ENCODE results near the gene TIMP4. TPM values are rescaled to one million over a fixed set of nuclear protein-coding genes. Genes with fewer than 3 reads are reported as not detected.

Gene TIMP4
- total and polyA plus RNA-seq, 2 of the 4 experiments (the other 2 are of a cell fraction): 0.39 to 0.54 TPM

DNA sequence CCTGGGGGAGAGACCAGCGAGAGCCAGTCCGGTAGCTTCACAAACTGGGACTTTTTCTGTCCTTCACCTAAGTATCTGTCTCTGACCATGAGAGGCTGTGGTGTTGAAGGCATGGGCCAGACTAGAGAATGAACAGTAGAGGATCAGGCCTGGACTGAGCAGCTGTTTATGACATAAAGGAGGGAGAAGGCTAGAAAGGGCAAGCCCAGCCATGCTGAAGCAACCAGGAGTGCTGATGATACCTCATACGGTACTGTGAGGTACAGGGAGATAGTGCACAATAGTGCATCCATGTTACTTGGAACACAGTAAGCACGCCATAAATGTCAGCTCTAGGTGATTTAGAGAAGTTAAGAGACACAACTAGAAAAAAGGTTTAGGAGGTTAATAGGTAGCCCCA, 22.6 kb upstream of the TIMP4 start:
- H3K23ac ChIP-seq (ENCODE audit: low read depth, low read length): no peak overlapping the region
- no peak overlapping the region; the same call in 1 of the 2 replicates for H2BK120ac ChIP-seq (ENCODE audit: low read depth, low read length)
- DNase-seq: no peak
- no peak overlapping the region for H4K8ac ChIP-seq (ENCODE audit: low read depth in 2 of 2, low read length in 2 of 2)
- H4K91ac ChIP-seq (ENCODE audit: insufficient read depth, low read depth, low read length): peak overlapping the region; percentile 23; the same call in 1 of the 2 replicates
- no peak overlapping the region for H2BK15ac ChIP-seq (ENCODE audit: low read depth, low read length)
- no peaks in the 10 kb centered on the region for H4K20me1 ChIP-seq (ENCODE audit: insufficient read depth, low read length)
- H3K27ac ChIP-seq (ENCODE audit: insufficient read depth, low read length): no peak overlapping the region
- no peak overlapping the region for H3K18ac ChIP-seq (ENCODE audit: low read depth, low read length)
- TF ChIP-seq MXI1 (IDR thresholded peaks at IDR 0.05; ENCODE audit: borderline replicate concordance, low read depth, low read length) (no peak), NFE2L2 (IDR thresholded peaks at IDR 0.05; ENCODE audit: low read depth, low read length) (no peak)
- no peak overlapping the region for H3K9ac ChIP-seq (ENCODE audit: low read depth, low read length)
- ATAC-seq (ENCODE audit: low read depth): no peak
- no peak overlapping the region for H3K56ac ChIP-seq (ENCODE audit: extremely low read depth, insufficient read depth, low read length)
- BruUV-seq (replicated peaks): no TSS peak
- H3K4me2 ChIP-seq (ENCODE audit: low read depth, low read length): no peak overlapping the region
- no peaks in the 10 kb centered on the region for H3K36me3 ChIP-seq (ENCODE audit: control insufficient read depth, insufficient read depth, low read length)
- CTCF ChIA-PET: no interaction called here
- no peak overlapping the region for H2AK9ac ChIP-seq (replicated peaks; ENCODE audit: low read depth, low read length, poor library complexity)
- no peak overlapping the region for H4K5ac ChIP-seq (ENCODE audit: low read depth, low read length)
- H3K27me3 ChIP-seq (ENCODE audit: control insufficient read depth, insufficient read depth, low read length): no peaks in the 10 kb centered on the region
- H3K4me1 ChIP-seq (ENCODE audit: control insufficient read depth, insufficient read depth, low read length): peaks cover 6% of the 10 kb centered on the region
- 0 out of 2 replicates have a peak overlapping the region, but pooled peaks have one; percentile 31 for H2AK5ac ChIP-seq (ENCODE audit: low read depth, low read length)
- H3K14ac ChIP-seq (replicated peaks; ENCODE audit: low read depth, low read length): no peak overlapping the region
- POLR2A ChIA-PET (ENCODE audit: unreplicated experiment): no interaction called here
- H3K4me3 ChIP-seq (ENCODE audit: insufficient read depth, low read depth, low read length): no peak overlapping the region
- in situ Hi-C loops (cut with MboI; ENCODE audit: low sequenced_read_pairs): no loop called here
- 100% methylated on average over 1 of the region's 4 CpGs; no CpG with 5 or more reads in 1 of the 2 experiments for WGBS, 2 experiments (ENCODE audit: extremely low coverage in 2 of 2, insufficient read length in 1 of 2)
- no peak overlapping the region; the same call in 1 of the 2 replicates for H2BK20ac ChIP-seq (ENCODE audit: low read depth, low read length)
- H3K4ac ChIP-seq (ENCODE audit: low read depth, low read length): peak overlapping the region; percentile 51
- intact Hi-C loops (cut with micrococcal nuclease): no loop called here
- no peaks in the 10 kb centered on the region for H3K9me3 ChIP-seq (ENCODE audit: control insufficient read depth, insufficient read depth, low read length)
- peaks cover 9% of the 10 kb centered on the region for H3K9me1 ChIP-seq (ENCODE audit: insufficient read depth, low read length)
- no peaks in the 10 kb centered on the region for H3K79me1 ChIP-seq (ENCODE audit: low read depth in 1 of 2, low read length in 2 of 2)
- dilution Hi-C loops (cut with HindIII; ENCODE audit: low sequenced_read_pairs, unreplicated experiment): no loop called here
- no peak overlapping the region for H2BK5ac ChIP-seq (ENCODE audit: low read depth, low read length, poor library complexity, severe bottlenecking)
- H2AFZ ChIP-seq (replicated peaks; ENCODE audit: low read length, poor library complexity): no peak overlapping the region
